CD14-positive monocyte (primary cell): ENCODE results near the gene CHST2. TPM values are rescaled to one million over a fixed set of nuclear protein-coding genes. Genes with fewer than 3 reads are reported as not detected.
A peak's percentile ranks its signal among the peaks of the same experiment; 100 is the strongest.

Experiments used
- DNase-seq, 3 donors: peaks; one replicate each; pipeline ENCODE4 v3.0.0-alpha.2; 2011 to 2022
- H2AFZ ChIP-seq: 2 replicates; pipeline ENCODE4 v1.6.0; 2012; ENCODE audit warnings: mild to moderate bottlenecking, low read depth, low read length, inconsistent platforms; ENCODE audit not compliant: insufficient read depth, poor library complexity, severe bottlenecking
- H3K27ac ChIP-seq, 2 donors: 1 replicate in 1 of 2; 2 replicates in 1 of 2; pipeline ENCODE4 v1.5.1; 2012 to 2013; ENCODE audit warnings: low read length in 2 of 2, control low read depth in 1 of 2, inconsistent platforms in 1 of 2, low read depth in 1 of 2, mild to moderate bottlenecking in 1 of 2
- H3K27me3 ChIP-seq, 2 donors: one replicate each; pipeline versions ENCODE4 v1.6.0 to v1.6.1; 2011 to 2013; ENCODE audit warnings: low read length in 2 of 2; ENCODE audit not compliant: control insufficient read depth in 2 of 2, insufficient read depth in 2 of 2
- H3K36me3 ChIP-seq, 2 donors: replicated peaks in 1 of 2; 1 replicate in 1 of 2; 2 replicates in 1 of 2; pipeline versions ENCODE4 v1.5.1 to v1.6.1; 2012 to 2013; ENCODE audit warnings: low read length in 2 of 2, control low read depth in 1 of 2, inconsistent platforms in 1 of 2, mild to moderate bottlenecking in 1 of 2; ENCODE audit not compliant: insufficient read depth in 2 of 2, control insufficient read depth in 1 of 2
- H3K4me1 ChIP-seq, 2 donors: 1 replicate in 1 of 2; 2 replicates in 1 of 2; pipeline versions ENCODE4 v1.5.1 to v1.6.1; 2012 to 2013; ENCODE audit warnings: low read length in 2 of 2, control low read depth in 1 of 2, inconsistent platforms in 1 of 2, mild to moderate bottlenecking in 1 of 2, moderate library complexity in 1 of 2; ENCODE audit not compliant: insufficient read depth in 2 of 2, control insufficient read depth in 1 of 2
- H3K4me2 ChIP-seq: replicated peaks from 2 replicates; pipeline ENCODE3; 2012; ENCODE audit warnings: low read length, moderate library complexity, mild to moderate bottlenecking; ENCODE audit not compliant: poor library complexity, severe bottlenecking; ENCODE audit errors: extremely low read depth
- H3K4me3 ChIP-seq, 3 experiments: fragments of 200-600 bp in 1 of 3; sonication (generic) in 1 of 3; replicated peaks in 1 of 3; 1 replicate in 2 of 3; 2 replicates in 1 of 3; pipeline ENCODE4 v1.5.1; 2011 to 2013; ENCODE audit warnings: low read length in 3 of 3, mild to moderate bottlenecking in 3 of 3, control low read depth in 2 of 3, low read depth in 2 of 3, inconsistent platforms in 1 of 3, moderate library complexity in 1 of 3
- H3K79me2 ChIP-seq: 2 replicates; pipeline ENCODE4 v1.6.0; 2012; ENCODE audit warnings: mild to moderate bottlenecking, control low read depth, inconsistent platforms, low read length, moderate library complexity; ENCODE audit not compliant: insufficient read depth
- H3K9ac ChIP-seq: 2 replicates; pipeline ENCODE4 v1.6.0; 2017; ENCODE audit warnings: low read length, mild to moderate bottlenecking; ENCODE audit not compliant: insufficient read depth, poor library complexity, severe bottlenecking
- H3K9me3 ChIP-seq, 2 donors: replicated peaks in 1 of 2; 1 replicate in 1 of 2; 2 replicates in 1 of 2; pipeline versions ENCODE4 v1.5.1 to v1.6.1; 2012 to 2013; ENCODE audit warnings: low read length in 2 of 2, control low read depth in 1 of 2; ENCODE audit not compliant: control insufficient read depth in 1 of 2, insufficient read depth in 1 of 2
- H4K20me1 ChIP-seq: 2 replicates; pipeline ENCODE4 v1.6.0; 2012; ENCODE audit warnings: mild to moderate bottlenecking, low read length, control low read depth, moderate library complexity; ENCODE audit not compliant: insufficient read depth
- H3K27ac Mint-ChIP-seq, 7 donors: one replicate each; pipeline ENCODE4 v1.8.0; 2020; ENCODE audit warnings: mild to moderate bottlenecking in 7 of 7, mixed read lengths in 7 of 7, moderate library complexity in 6 of 7, inconsistent platforms in 2 of 7
- H3K27me3 Mint-ChIP-seq, 3 donors: one replicate each; pipeline ENCODE4 v1.8.0; 2021 to 2022; ENCODE audit warnings: low read depth in 3 of 3, mild to moderate bottlenecking in 3 of 3, mixed read lengths in 3 of 3, moderate library complexity in 3 of 3, inconsistent platforms in 1 of 3
- H3K36me3 Mint-ChIP-seq, 2 donors: one replicate each; pipeline ENCODE4 v1.8.0; 2020; ENCODE audit warnings: mixed read lengths in 2 of 2, inconsistent platforms in 1 of 2, mild to moderate bottlenecking in 1 of 2
- H3K4me1 Mint-ChIP-seq: one replicate; pipeline ENCODE4 v1.8.0; 2020; ENCODE audit warnings: mild to moderate bottlenecking, mixed read lengths
- H3K4me3 Mint-ChIP-seq, 2 donors: one replicate each; pipeline ENCODE4 v1.8.0; 2020; ENCODE audit warnings: mild to moderate bottlenecking in 2 of 2, mixed read lengths in 2 of 2, moderate library complexity in 1 of 2
- H3K9me3 Mint-ChIP-seq, 7 donors: one replicate each; pipeline ENCODE4 v1.8.0; 2020 to 2022; ENCODE audit warnings: mixed read lengths in 7 of 7, mild to moderate bottlenecking in 6 of 7, moderate library complexity in 6 of 7, inconsistent platforms in 2 of 7
- WGBS: methylation state at CpG from one replicate; pipeline ENCODE4 v1.1.5; 2013; ENCODE audit warnings: missing lambda C conversion rate; ENCODE audit not compliant: insufficient coverage; 5-methylcytosine and 5-hydroxymethylcytosine counted together
- intact Hi-C, 2 donors: fragments of 100-400 bp; cut with micrococcal nuclease; formaldehyde crosslinking; loops; one replicate each; pipeline versions ENCODE4 v1.15.0 to v1.15.1; 2023
- polyA minus RNA-seq: library from RNA; depleted of rRNA, polyadenylated mRNA; stranded (reverse); fragments of >200 nt; gene quantifications from 2 replicates; pipeline ENCODE4 v1.2.3, GENCODE V29; 2012
- polyA plus RNA-seq, 3 donors: library from polyadenylated mRNA; depleted of rRNA in 1 of 3; unstranded in 2 of 3; stranded (reverse) in 1 of 3; fragments of 300-500 nt in 2 of 3; fragments of >200 nt in 1 of 3; fragmentation: Illumina TruSeq in 2 of 3; gene quantifications; 1 replicate in 2 of 3; 2 replicates in 1 of 3; pipeline ENCODE4 v1.2.3, GENCODE V29; 2012 to 2021
- total RNA-seq, 12 experiments: library from RNA in 1 of 12; stranded (reverse) in 1 of 12; fragments of 120-200 nt in 1 of 12; gene quantifications; one replicate each; pipeline ENCODE4 v1.2.4 and lab custom pipeline; 2013 to 2026; ENCODE audit warnings: mixed read lengths in 6 of 12, inconsistent platforms in 1 of 12
- TF ChIP-seq, protein P1 (sequence below): fragments of 200-600 bp; IDR thresholded peaks from one replicate; pipeline ENCODE4 v1.8.0; 2022; ENCODE audit warnings: antibody characterized with exemption, mild to moderate bottlenecking

Gene CHST2, protein sequence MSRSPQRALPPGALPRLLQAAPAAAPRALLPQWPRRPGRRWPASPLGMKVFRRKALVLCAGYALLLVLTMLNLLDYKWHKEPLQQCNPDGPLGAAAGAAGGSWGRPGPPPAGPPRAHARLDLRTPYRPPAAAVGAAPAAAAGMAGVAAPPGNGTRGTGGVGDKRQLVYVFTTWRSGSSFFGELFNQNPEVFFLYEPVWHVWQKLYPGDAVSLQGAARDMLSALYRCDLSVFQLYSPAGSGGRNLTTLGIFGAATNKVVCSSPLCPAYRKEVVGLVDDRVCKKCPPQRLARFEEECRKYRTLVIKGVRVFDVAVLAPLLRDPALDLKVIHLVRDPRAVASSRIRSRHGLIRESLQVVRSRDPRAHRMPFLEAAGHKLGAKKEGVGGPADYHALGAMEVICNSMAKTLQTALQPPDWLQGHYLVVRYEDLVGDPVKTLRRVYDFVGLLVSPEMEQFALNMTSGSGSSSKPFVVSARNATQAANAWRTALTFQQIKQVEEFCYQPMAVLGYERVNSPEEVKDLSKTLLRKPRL
- total RNA-seq (2013) = 14.3 TPM
- polyA plus RNA-seq (10 to 100 TPM in 1 of 3 donors, 1 to 10 TPM in 2; 6.1 to 18.0 (median 9.6) TPM), polyA minus RNA-seq (23.8 and 36.3 TPM in 2 replicates), total RNA-seq (lab: John Stamatoyannopoulos, UW) (10.7 to 40.7 (median 17.2) reads per million in 11 experiments)

DNA sequence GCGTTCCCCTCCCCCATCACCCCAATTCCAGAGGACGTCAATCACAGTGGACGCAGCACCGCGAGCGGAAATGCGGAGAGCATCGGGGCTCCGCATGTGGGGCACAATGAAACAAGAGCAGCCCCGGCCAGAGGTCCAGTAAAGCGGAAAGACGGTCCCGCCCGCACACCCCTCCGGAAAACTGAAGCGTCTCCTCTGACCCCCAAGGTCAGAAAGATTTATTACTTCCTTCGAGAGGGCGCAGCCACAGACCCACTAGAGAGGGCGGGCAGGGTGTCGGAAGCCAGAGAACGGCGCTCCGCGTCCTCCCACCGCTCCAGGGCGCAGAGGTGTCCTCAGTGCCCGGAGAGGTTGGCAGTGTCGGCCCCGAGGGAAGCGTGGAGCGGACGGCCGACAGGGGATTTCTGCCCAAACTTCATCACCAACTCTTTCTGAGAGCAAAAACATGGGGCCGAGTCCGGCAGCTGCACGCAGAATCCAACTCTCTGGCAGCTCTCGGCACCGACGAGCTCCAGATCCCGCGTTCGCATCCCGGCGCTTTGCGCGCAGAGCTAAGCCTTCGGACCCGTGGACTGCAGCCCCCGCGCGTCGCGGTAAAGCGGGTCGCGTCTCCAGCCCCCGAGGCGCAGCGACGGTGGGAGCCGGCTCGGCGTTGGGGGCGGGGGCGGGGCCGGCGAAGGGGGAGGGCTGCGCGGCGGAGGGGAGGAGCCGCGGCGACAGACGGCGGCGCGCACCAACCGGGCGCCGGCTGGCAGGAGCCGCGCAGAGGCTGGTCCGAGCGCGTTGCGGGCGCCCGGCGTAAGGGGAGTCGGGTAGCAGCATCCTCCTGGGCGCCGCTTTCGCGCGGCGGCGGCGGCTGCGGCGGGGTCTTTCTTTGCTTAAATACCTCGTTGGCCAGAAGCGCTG lies at the start of gene CHST2:
TSS of gene CHST2 (plus strand) at position 763 of the 906 bp plus-strand sequence. CDS start 1,046 bp downstream, outside the sequence.
- Mint-ChIP-seq H3K9me3 (peaks cover 0 to 5% (median 0%) of the 10 kb centered on the region in 7 donors), H3K36me3 (peaks cover 5 to 8% of the 10 kb centered on the region in 2 donors), H3K27me3 (peaks cover 17 to 20% (median 17%) of the 10 kb centered on the region in 3 donors), H3K4me1 (peaks cover 36% of the 10 kb centered on the region), H3K27ac (peak within 1 kb of the TSS; percentile 57 to 91 (median 82)), H3K4me3 (peak within 1 kb of the TSS; percentile 94 to 95)
- peaks cover 0 to 5% of the 10 kb centered on the region in 2 donors for H3K27me3 ChIP-seq
- peak within 1 kb of the TSS; percentile 77 for H3K9ac ChIP-seq
- DNase-seq = peak; percentile 49 to 66 (median 57)
- under 1% methylated on average over 102 of the region's 102 CpGs for WGBS
- H3K36me3 ChIP-seq = no peaks in the 10 kb centered on the region
- no peaks in the 10 kb centered on the region for H4K20me1 ChIP-seq
- H3K4me2 ChIP-seq = peak within 1 kb of the TSS; percentile 98
- H3K9me3 ChIP-seq = no peaks in the 10 kb centered on the region
- H3K27ac ChIP-seq = peak within 1 kb of the TSS; percentile 72 to 85
- peaks cover 32 to 54% of the 10 kb centered on the region in 2 donors for H3K4me1 ChIP-seq
- peak within 1 kb of the TSS; percentile 70 to 98 (median 94) for H3K4me3 ChIP-seq
- TF ChIP-seq, protein P1, sequence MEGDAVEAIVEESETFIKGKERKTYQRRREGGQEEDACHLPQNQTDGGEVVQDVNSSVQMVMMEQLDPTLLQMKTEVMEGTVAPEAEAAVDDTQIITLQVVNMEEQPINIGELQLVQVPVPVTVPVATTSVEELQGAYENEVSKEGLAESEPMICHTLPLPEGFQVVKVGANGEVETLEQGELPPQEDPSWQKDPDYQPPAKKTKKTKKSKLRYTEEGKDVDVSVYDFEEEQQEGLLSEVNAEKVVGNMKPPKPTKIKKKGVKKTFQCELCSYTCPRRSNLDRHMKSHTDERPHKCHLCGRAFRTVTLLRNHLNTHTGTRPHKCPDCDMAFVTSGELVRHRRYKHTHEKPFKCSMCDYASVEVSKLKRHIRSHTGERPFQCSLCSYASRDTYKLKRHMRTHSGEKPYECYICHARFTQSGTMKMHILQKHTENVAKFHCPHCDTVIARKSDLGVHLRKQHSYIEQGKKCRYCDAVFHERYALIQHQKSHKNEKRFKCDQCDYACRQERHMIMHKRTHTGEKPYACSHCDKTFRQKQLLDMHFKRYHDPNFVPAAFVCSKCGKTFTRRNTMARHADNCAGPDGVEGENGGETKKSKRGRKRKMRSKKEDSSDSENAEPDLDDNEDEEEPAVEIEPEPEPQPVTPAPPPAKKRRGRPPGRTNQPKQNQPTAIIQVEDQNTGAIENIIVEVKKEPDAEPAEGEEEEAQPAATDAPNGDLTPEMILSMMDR = no peak
- intact Hi-C loops = no loop called here
- H3K79me2 ChIP-seq = peaks cover 33% of the 10 kb centered on the region
- H2AFZ ChIP-seq = peak within 1 kb of the TSS; percentile 99
